Thoracic aorta (tissue), 2 donors: ENCODE measurements around the gene RAB44. TPM values are rescaled to one million over a fixed set of nuclear protein-coding genes. Genes with fewer than 3 reads are reported as not detected.

Experiments used
- ATAC-seq: fragments of 150-250 bp; one replicate; pipeline ENCODE4 v1.8.0; 2017; ENCODE audit warnings: low read depth; ENCODE audit not compliant: insufficient number of reproducible peaks, low FRiP score
- DNase-seq: peaks from one replicate; pipeline ENCODE4 v3.0.0-alpha.2; 2020; ENCODE audit warnings: low spot score
- H3K27ac ChIP-seq, 2 donors: fragments of 200-600 bp; sonication (generic); 1 replicate in 1 of 2; 2 replicates in 1 of 2; pipeline ENCODE4 v1.5.1; 2016; ENCODE audit warnings: mild to moderate bottlenecking in 2 of 2, moderate library complexity in 2 of 2
- H3K27me3 ChIP-seq: fragments of 200-600 bp; sonication (generic); replicated peaks from 2 replicates; pipeline ENCODE4 v1.6.0; 2016; ENCODE audit warnings: mild to moderate bottlenecking; ENCODE audit not compliant: insufficient read depth
- H3K36me3 ChIP-seq: fragments of 200-600 bp; sonication (generic); one replicate; pipeline ENCODE4 v1.5.1; 2016
- H3K4me1 ChIP-seq, 2 donors: fragments of 200-600 bp; sonication (generic); 1 replicate in 1 of 2; 2 replicates in 1 of 2; pipeline versions ENCODE4 v1.5.1 to v1.6.0; 2016; ENCODE audit warnings: low read depth in 2 of 2, mild to moderate bottlenecking in 1 of 2; ENCODE audit not compliant: control insufficient read depth in 1 of 2
- H3K4me3 ChIP-seq: fragments of 200-600 bp; sonication (generic); 2 replicates; pipeline ENCODE4 v1.5.1; 2016; ENCODE audit warnings: mild to moderate bottlenecking
- H3K9me3 ChIP-seq: fragments of 200-600 bp; sonication (generic); 2 replicates; pipeline ENCODE4 v1.5.1; 2016
- total RNA-seq, 2 donors: library from RNA; depleted of rRNA; stranded (reverse); fragments of >200 nt; gene quantifications; one replicate each; pipeline versions ENCODE4 v1.1.0 to v1.2.3, GENCODE V29; 2016
- TF ChIP-seq, protein P1 (sequence below): fragments of 200-600 bp; sonication (generic); IDR thresholded peaks from one replicate; pipeline ENCODE4 v1.5.1; 2019; ENCODE audit warnings: antibody characterized with exemption

RAB44 gene
- total RNA-seq, 2 donors from 2014 or later = 0.27 TPM; not detected in 1

DNA sequence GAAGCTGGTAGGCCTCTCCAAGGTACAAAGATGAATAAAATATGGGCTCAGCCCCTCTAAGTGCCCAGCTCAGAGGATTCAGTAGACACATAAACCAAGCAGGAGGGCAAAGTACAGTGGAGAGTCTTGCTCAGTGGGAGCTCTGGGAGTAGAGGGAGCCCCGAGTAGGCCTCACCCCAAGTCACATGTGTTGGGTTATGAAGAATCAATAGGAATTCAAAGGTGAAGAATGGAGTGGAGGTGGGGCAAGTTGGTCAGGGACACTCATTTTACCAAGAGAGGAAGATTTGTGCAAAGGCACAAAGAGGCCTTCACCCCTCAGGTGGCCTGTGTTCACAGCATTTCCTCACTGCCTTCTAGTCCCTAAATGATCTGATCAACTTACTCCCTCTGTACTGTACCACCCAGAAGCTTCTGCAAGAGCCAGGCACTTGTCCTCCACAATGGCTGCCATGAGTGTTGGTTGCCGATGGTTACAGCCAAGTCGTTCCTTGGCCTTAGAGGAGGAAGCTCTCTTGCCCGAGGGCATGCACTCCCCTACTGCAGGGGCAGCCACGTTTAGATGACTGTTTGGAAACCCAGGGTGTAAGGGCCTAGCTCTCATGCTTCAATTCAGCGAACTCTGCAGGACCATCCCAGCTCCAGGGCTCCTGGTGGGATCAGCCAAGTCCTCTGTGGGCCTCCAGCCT is 25.8 kb upstream of the RAB44 start:
- ATAC-seq (no peak), DNase-seq (no peak)
- Histone ChIP-seq H3K27me3 (no peaks in the 10 kb centered on the region), H3K4me3 (no peak overlapping the region), H3K27ac (no peak overlapping the region), H3K36me3 (no peaks in the 10 kb centered on the region), H3K9me3 (no peaks in the 10 kb centered on the region), H3K4me1 (peaks cover 18 to 22% of the 10 kb centered on the region in 2 donors)
- TF ChIP-seq, protein P1, sequence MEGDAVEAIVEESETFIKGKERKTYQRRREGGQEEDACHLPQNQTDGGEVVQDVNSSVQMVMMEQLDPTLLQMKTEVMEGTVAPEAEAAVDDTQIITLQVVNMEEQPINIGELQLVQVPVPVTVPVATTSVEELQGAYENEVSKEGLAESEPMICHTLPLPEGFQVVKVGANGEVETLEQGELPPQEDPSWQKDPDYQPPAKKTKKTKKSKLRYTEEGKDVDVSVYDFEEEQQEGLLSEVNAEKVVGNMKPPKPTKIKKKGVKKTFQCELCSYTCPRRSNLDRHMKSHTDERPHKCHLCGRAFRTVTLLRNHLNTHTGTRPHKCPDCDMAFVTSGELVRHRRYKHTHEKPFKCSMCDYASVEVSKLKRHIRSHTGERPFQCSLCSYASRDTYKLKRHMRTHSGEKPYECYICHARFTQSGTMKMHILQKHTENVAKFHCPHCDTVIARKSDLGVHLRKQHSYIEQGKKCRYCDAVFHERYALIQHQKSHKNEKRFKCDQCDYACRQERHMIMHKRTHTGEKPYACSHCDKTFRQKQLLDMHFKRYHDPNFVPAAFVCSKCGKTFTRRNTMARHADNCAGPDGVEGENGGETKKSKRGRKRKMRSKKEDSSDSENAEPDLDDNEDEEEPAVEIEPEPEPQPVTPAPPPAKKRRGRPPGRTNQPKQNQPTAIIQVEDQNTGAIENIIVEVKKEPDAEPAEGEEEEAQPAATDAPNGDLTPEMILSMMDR = no peak

DNA sequence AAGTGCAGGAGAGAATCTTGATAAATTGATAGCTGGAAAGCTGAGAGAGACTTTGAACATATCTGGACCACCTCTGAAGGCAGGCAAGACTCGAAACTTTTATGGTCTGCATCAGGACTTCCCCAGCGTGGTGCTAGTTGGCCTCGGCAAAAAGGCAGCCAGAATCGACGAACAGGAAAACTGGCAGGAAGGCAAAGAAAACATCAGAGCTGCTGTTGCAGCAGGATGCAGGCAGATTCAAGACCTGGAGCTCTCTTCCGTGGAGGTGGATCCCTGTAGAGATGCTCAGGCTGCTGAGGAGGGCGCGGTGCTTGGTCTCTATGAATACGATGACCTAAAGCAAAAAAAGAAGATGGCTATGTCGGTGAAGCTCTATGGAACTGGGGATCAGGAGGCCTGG is 23.7 kb upstream of the RAB44 start:
- Histone ChIP-seq H3K4me1 (peaks cover 24 to 26% of the 10 kb centered on the region in 2 donors), H3K36me3 (no peaks in the 10 kb centered on the region), H3K9me3 (no peaks in the 10 kb centered on the region), H3K4me3 (no peak overlapping the region), H3K27ac (no peak overlapping the region), H3K27me3 (no peaks in the 10 kb centered on the region)
- ATAC-seq = no peak
- TF ChIP-seq, protein P1 = no peak
- no peak for DNase-seq

DNA sequence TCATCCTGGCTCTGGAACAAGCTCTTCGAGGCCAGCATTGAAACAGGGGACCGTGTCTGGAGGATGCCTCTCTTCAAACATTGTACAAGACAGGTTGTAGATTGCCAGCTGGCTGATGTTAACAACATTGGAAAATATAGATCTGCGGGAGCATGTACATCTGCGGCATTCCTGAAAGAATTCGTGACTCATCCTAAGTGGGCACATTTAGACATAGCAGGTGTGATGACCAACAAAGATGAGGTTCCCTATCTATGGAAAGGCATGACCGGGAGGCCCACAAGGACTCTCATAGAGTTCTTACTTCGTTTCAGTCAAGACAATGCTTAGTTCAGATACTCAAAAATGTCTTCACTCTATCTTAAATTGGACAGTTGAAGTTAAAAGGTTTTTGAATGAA is 22.7 kb upstream of the RAB44 start:
- DNase-seq = no peak
- Histone ChIP-seq H3K36me3 (no peaks in the 10 kb centered on the region), H3K4me1 (peaks cover 24 to 26% of the 10 kb centered on the region in 2 donors), H3K27ac (no peak overlapping the region), H3K4me3 (no peak overlapping the region), H3K9me3 (no peaks in the 10 kb centered on the region), H3K27me3 (no peaks in the 10 kb centered on the region)
- ATAC-seq = no peak
- TF ChIP-seq, protein P1 = no peak

DNA sequence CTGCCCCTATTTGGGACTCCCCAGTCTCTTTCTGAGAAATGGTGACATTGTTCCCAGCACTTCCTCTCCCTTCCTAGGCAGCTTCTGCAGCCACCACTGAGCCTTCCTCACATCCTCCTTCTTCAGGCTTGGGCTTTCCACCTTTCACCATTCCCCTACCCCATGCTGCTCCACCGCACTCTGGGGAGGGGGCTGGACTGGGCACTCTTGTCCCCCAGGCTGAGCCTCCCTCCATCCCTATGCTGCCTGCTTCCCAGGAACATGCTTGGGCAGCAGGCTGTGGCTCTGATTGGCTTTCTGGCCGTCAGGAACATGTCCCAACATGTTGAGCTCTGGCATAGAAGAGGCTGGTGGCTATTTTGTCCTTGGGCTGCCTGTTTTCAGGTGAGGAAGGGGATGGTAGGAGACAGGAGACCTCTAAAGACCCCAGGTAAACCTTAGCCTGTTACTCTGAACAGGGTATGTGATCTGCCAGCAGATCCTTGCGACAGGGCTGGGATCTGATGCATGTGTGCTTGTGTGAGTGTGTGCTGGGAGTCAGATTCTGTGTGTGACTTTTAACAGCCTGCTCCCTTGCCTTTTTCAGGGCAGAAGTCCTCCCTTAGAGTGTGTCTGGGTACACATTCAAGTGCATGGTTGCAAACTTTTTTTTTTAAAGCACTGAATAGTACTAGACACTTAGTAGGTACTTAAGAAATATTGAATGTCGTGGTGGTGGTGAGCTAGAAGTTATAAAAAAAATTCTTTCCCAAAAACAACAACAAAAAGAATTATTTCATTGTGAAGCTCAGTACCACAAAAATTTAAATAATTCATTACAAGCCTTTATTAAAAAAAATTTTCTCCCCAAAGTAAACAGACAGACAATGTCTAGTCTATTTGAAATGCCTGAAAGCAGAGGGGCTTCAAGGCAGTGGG is 21.2 kb upstream of the RAB44 start:
- H3K4me1 ChIP-seq = peaks cover 28 to 35% of the 10 kb centered on the region in 2 donors
- H3K36me3 ChIP-seq = no peaks in the 10 kb centered on the region
- DNase-seq (no peak), ATAC-seq (no peak)
- no peaks in the 10 kb centered on the region for H3K27me3 ChIP-seq
- H3K9me3 ChIP-seq = no peaks in the 10 kb centered on the region
- TF ChIP-seq, protein P1 = no peak
- peak overlapping the region; percentile 96 to 99 for H3K27ac ChIP-seq
- peak overlapping the region; percentile 94 for H3K4me3 ChIP-seq

DNA sequence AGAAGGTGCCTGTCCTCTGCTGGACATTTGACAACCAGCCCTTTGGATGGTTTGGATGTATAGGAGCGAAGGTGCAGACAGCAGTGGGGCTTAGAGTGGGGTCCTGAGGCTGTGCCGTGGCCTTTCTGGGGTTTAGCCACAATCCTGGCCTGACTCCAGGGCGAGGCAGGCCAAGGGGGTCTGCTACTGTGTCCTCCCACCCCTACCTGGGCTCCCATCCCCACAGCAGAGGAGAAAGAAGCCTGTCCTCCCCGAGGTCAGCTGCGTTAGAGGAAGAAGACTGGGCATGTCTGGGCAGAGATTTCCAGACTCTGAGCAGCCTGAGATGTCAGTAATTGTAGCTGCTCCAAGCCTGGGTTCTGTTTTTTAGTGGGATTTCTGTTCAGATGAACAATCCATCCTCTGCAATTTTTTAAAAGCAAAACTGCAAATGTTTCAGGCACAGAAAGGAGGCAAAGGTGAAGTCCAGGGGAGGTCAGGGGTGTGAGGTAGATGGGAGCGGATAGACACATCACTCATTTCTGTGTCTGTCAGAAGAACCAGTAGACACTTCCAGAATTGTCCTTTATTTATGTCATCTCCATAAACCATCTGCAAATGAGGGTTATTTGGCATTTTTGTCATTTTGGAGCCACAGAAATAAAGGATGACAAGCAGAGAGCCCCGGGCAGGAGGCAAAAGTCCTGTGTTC is 20.4 kb upstream of the RAB44 start:
- TF ChIP-seq, protein P1 = no peak
- Histone ChIP-seq H3K9me3 (no peaks in the 10 kb centered on the region), H3K27ac (peak overlapping the region; percentile 96 to 99), H3K4me3 (peak overlapping the region; percentile 94), H3K27me3 (no peaks in the 10 kb centered on the region), H3K4me1 (peaks cover 34 to 43% of the 10 kb centered on the region in 2 donors), H3K36me3 (peaks cover 4% of the 10 kb centered on the region)
- no peak for DNase-seq
- ATAC-seq = no peak
